Breast epithelium (tissue), 3 donors: ENCODE measurements around the gene STOX2.

ENCODE experiments used
- POLR2A ChIP-seq: fragments of 450-650 bp; IDR thresholded peaks from one replicate; pipeline ENCODE4 v1.6.1; 2016; ENCODE audit warnings: antibody characterized with exemption, mild to moderate bottlenecking, moderate library complexity
- POLR2AphosphoS5 ChIP-seq, 3 donors: sonication (generic); formaldehyde crosslinking; IDR thresholded peaks; one replicate each; pipeline ENCODE4 v1.6.1; 2017; ENCODE audit warnings: antibody characterized with exemption in 3 of 3
- TF ChIP-seq, protein P1 (sequence below), 3 donors: fragments of 450-650 bp; IDR thresholded peaks; one replicate each; pipeline ENCODE4 v1.5.1; 2016 to 2017; ENCODE audit warnings: antibody characterized with exemption in 3 of 3, mild to moderate bottlenecking in 3 of 3, moderate library complexity in 3 of 3

DNA sequence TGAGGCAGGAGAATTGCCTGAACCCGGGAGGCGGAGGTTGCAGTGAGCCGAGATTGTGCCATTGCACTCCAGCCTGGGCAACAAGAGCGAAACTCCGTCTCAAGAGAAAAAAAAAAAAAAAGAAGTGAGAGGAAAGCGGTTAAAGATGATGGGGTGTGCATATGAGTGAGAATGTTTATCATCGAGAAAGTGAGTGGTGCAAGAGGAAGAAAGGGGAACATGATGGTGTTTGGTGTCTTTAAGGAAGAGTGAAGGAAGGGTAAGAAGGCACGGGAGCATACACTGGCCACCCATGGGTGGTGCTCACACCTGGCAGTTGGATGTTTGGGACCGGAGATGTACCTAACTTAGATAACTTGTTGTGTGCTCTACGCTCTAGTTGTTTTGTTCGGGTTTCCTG lies 62.2 kb downstream of the STOX2 start:
- TF ChIP-seq POLR2AphosphoS5 (IDR thresholded peaks at IDR 0.05), result no peak
- TF ChIP-seq, protein P1, sequence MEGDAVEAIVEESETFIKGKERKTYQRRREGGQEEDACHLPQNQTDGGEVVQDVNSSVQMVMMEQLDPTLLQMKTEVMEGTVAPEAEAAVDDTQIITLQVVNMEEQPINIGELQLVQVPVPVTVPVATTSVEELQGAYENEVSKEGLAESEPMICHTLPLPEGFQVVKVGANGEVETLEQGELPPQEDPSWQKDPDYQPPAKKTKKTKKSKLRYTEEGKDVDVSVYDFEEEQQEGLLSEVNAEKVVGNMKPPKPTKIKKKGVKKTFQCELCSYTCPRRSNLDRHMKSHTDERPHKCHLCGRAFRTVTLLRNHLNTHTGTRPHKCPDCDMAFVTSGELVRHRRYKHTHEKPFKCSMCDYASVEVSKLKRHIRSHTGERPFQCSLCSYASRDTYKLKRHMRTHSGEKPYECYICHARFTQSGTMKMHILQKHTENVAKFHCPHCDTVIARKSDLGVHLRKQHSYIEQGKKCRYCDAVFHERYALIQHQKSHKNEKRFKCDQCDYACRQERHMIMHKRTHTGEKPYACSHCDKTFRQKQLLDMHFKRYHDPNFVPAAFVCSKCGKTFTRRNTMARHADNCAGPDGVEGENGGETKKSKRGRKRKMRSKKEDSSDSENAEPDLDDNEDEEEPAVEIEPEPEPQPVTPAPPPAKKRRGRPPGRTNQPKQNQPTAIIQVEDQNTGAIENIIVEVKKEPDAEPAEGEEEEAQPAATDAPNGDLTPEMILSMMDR (IDR thresholded peaks at IDR 0.05), result no peak
- no peak for TF ChIP-seq POLR2A
